HG03378 (cell line): ENCODE measurements around the gene GUCA2B.

ENCODE experiments used
- ATAC-seq: cut with Tn5 transposase; IDR thresholded peaks from one replicate; pipeline ENCODE4 v1.9.1; 2021; ENCODE audit warnings: mild to moderate bottlenecking, moderate library complexity; ENCODE audit not compliant: unreplicated experiment

GUCA2B gene

GRCh38 chr1:42142894-42143675, 10.1 kb upstream of the GUCA2B start:
- ATAC-seq: no peak

- no peak for ATAC-seq
Observed at GRCh38 chr1:42143896-42144710, 9.1 kb upstream of the GUCA2B start.

- no peak for ATAC-seq
Observed at GRCh38 chr1:42144711-42145388, 8.4 kb upstream of the GUCA2B start.

- no peak for ATAC-seq
Observed at GRCh38 chr1:42145389-42145716, 7.9 kb upstream of the GUCA2B start.

- no peak for ATAC-seq
Observed at GRCh38 chr1:42145764-42146625, 7.2 kb upstream of the GUCA2B start.

GRCh38 chr1:42146626-42147320, 6.4 kb upstream of the GUCA2B start:
- no peak for ATAC-seq

GRCh38 chr1:42148166-42148565, 5.0 kb upstream of the GUCA2B start:
- no peak for ATAC-seq

GRCh38 chr1:42150651-42151050, 2.6 kb upstream of the GUCA2B start:
- no peak for ATAC-seq

GRCh38 chr1:42152119-42152518, 1.1 kb upstream of the GUCA2B start:
- no peak for ATAC-seq

GRCh38 chr1:42153624-42154023, 414 bp downstream of the GUCA2B start:
- no peak for ATAC-seq

GRCh38 chr1:42154685-42155084, 1.5 kb downstream of the GUCA2B start:
- no peak for ATAC-seq

GRCh38 chr1:42155362-42155761, 2.2 kb downstream of the GUCA2B start:
- ATAC-seq: no peak

- no peak for ATAC-seq
Observed at GRCh38 chr1:42157667-42158066, 4.5 kb downstream of the GUCA2B start.

GRCh38 chr1:42158189-42158588, 5.0 kb downstream of the GUCA2B start:
- ATAC-seq: no peak

GRCh38 chr1:42162181-42162580, 9.0 kb downstream of the GUCA2B start:
- ATAC-seq: no peak

GRCh38 chr1:42163114-42163513, 9.9 kb downstream of the GUCA2B start:
- ATAC-seq: no peak

- no peak for ATAC-seq
Observed at GRCh38 chr1:42163536-42164503, 10.6 kb downstream of the GUCA2B start.

GRCh38 chr1:42164551-42165420, 11.6 kb downstream of the GUCA2B start, which contains the start of gene GUCA2A:
Gene GUCA2A, minus strand, starts transcription at chr1:42164745. Its CDS starts 33 bp downstream, at chr1:42164712.
- ATAC-seq: no peak
